ENCODE data around the gene ARR3.
A peak's percentile ranks its signal among the peaks of the same experiment; 100 is the strongest.
"Not testable (repeated sequence)": the region's sequence is repeated elsewhere in the genome, so short reads cannot be mapped to it uniquely, and the experiment has no call there.

Gene ARR3

GRCh38 chrX:70281951-70282350 lies 13.8 kb downstream of the ARR3 start, which contains the start of gene RAB41:
Gene RAB41, plus strand, starts transcription at chrX:70282172. Its CDS starts 46 bp downstream, at chrX:70282218.
- DNase-seq: no peak

DNA sequence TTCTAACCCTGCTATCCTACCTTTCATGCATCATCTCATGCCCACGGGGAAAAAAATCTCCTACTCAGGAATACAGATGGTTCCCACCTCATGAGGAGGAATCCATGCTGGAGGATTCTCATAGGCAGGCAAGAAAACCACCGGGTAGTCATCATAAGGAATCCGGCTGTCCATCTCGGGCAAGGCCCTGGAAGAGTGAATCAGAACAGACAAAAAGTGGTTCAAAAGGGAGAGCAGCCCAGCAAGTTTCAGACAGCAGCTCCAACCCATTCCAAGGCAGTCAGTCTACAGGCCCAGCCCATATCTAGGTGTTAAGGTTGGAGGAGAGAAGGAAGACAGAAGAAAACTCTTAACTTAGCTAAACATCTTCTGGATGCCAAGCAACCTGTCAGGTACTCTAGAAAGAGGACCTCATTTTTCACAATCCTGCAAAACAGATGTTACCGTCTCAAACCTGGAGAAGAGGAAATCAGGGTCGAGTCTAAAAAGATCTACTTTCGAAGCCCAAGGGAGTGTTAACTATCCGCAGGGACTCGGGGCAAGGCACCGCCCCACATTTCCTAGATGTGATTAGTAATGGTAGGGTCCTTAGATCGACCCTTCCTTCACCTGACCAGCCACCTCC lies 21.1 kb downstream of the ARR3 start:
- DNase-seq: no peak

- peak; percentile 59 for DNase-seq
Observed at GRCh38 chrX:70289793-70290770, 21.9 kb downstream of the ARR3 start, which contains the start of the genes KIF4A and PDZD11. Gene KIF4A, plus strand, starts transcription at chrX:70290104. Its CDS starts 355 bp downstream, at chrX:70290459. Gene PDZD11, minus strand, starts transcription at chrX:70289927. Its CDS starts 586 bp downstream, at chrX:70289341.

- no peak for DNase-seq
Observed at GRCh38 chrX:70292788-70293187, 24.7 kb downstream of the ARR3 start.

- DNase-seq: no peak
Observed at GRCh38 chrX:70293621-70294020, 25.5 kb downstream of the ARR3 start.

- no peak for DNase-seq
Observed at GRCh38 chrX:70301716-70302115, 33.6 kb downstream of the ARR3 start.

GRCh38 chrX:70313503-70313902 lies 45.4 kb downstream of the ARR3 start:
- DNase-seq: no peak

- no peak for DNase-seq
Observed at GRCh38 chrX:70322784-70323183, 54.6 kb downstream of the ARR3 start.

GRCh38 chrX:70323628-70324027 lies 55.5 kb downstream of the ARR3 start:
- not testable (repeated sequence) for DNase-seq

- DNase-seq: no peak
Observed at GRCh38 chrX:70324326-70324725, 56.2 kb downstream of the ARR3 start.

GRCh38 chrX:70331161-70331560 lies 63.0 kb downstream of the ARR3 start:
- DNase-seq: no peak

All from NCI-H510A (cell line).